GM19467 (cell line): ENCODE data around the gene ADIPOQ.
"Not testable (repeated sequence)": the region's sequence is repeated elsewhere in the genome, so short reads cannot be mapped to it uniquely, and the experiment has no call there.

ENCODE experiments used
- ATAC-seq: cut with Tn5 transposase; IDR thresholded peaks from one replicate; pipeline ENCODE4 v1.9.1; 2021; ENCODE audit warnings: mild to moderate bottlenecking, moderate library complexity; ENCODE audit not compliant: unreplicated experiment

Gene ADIPOQ

GRCh38 chr3:186842426-186843038 is at the start of gene ADIPOQ:
TSS of gene ADIPOQ (plus strand) at chr3:186842710. CDS start at chr3:186853059, 10,349 bp downstream.
- ATAC-seq: no peak

DNA sequence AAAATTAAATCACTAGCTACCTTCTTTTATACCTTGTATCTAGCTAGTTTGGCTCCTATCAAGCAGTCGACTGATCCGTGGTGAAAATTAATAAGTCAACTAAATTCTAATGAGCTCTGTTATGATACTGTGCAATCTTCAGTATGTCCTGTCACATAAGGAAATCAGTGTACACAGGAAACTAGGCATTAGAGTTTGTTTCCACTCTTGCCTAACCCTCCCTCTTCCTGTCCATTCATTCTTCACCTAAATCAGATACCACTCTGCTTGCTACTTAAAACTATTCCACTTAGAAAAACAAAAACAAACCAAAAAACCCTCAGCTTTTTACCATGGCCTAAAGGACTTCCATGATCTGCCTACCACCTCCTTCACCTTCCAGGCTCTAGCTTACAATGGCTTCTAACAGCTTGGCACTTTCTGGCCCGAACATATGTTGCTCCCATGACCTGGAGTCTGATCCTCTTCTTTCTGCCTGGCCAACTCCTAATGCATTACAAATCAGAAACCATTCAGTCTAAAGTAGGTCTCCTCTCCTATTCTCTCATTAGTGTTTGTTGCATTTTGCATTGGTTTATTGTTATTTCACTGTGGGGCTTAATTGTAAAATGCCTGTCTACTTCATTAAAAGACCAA is 44.2 kb upstream of the ADIPOQ start:
- no peak for ATAC-seq

DNA sequence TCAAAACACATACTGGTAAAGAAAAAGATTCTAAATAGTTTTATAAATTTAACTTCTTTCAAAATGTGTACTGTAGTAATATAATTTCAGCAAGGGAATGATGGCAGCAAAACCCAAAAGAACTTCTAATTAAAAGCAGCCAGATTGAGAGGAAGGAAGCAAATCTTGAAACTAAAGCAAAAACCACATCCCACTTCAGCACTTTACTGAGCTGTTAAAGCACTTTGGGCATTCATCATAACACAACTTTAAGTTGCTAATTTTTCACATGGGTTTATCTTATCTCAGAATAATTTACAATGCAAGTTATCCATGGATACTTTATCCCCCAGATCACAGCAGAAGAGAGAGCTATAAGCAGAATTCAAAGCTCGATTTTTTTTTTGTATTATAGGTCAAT is 42.2 kb upstream of the ADIPOQ start:
- ATAC-seq: no peak

- no peak for ATAC-seq
Observed at GRCh38 chr3:186802701-186803100, 39.8 kb upstream of the ADIPOQ start.

GRCh38 chr3:186803447-186803846 is 39.1 kb upstream of the ADIPOQ start:
- not testable (repeated sequence) for ATAC-seq

GRCh38 chr3:186806089-186807055 is 36.1 kb upstream of the ADIPOQ start, which contains the start of gene RFC4:
TSS of gene RFC4 (minus strand) at chr3:186806482. CDS start at chr3:186804713, 1,769 bp downstream.
- ATAC-seq: peak; percentile 82

- no peak for ATAC-seq
Observed at GRCh38 chr3:186807231-186807630, 35.3 kb upstream of the ADIPOQ start.

DNA sequence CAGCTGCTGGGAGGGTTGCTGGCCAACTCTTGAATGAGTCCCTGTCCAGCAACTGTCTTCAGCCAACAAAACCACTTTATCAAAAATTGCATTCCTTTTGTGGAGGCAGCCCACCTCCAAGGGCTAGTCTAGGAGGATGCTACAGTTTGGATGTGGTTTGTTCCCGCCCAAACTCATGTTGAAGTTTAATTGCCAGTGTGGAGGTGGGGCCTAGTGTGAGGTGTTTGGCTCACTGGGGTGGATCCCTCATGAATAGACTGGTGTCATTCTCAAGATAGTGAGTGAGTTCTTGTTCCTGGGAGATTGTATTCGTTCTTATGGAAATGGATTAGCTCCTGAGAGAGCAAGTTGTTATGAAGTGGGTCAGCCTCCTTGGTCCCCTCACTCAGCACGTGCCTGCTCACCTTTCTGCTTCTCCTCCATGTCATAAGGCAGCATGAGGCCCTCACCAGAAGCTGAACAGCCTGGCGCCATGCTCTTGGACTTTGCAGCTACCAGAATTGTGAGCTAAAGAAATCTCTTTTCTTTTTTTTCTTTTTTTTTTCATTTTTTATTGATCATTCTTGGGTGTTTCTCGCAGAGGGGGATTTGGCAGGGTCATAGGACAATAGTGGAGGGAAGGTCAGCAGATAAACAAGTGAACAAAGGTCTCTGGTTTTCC is 32.0 kb upstream of the ADIPOQ start:
- no peak for ATAC-seq

DNA sequence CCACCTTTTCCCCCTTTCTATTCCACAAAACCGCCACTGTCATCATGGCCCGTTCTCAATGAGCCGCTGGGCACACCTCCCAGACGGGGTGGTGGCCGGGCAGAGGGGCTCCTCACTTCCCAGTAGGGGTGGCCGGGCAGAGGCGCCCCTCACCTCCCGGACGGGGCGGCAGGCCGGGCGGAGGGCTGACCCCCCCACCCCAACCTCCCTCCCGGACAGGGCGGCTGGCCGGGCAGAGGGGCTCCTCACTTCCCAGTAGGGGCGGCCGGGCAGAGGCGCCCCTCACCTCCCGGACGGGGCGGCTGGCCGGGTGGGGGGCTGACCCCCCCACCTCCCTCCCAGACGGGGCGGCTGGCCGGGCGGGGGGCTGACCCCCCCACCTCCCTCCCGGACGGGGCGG is 31.2 kb upstream of the ADIPOQ start:
- not testable (repeated sequence) for ATAC-seq

GRCh38 chr3:186814100-186814499 is 28.4 kb upstream of the ADIPOQ start:
- ATAC-seq: no peak

- ATAC-seq: no peak
Observed at GRCh38 chr3:186815435-186815834, 27.1 kb upstream of the ADIPOQ start.

GRCh38 chr3:186818516-186818915 is 24.0 kb upstream of the ADIPOQ start:
- ATAC-seq: no peak

- no peak for ATAC-seq
Observed at GRCh38 chr3:186818956-186819355, 23.6 kb upstream of the ADIPOQ start.

DNA sequence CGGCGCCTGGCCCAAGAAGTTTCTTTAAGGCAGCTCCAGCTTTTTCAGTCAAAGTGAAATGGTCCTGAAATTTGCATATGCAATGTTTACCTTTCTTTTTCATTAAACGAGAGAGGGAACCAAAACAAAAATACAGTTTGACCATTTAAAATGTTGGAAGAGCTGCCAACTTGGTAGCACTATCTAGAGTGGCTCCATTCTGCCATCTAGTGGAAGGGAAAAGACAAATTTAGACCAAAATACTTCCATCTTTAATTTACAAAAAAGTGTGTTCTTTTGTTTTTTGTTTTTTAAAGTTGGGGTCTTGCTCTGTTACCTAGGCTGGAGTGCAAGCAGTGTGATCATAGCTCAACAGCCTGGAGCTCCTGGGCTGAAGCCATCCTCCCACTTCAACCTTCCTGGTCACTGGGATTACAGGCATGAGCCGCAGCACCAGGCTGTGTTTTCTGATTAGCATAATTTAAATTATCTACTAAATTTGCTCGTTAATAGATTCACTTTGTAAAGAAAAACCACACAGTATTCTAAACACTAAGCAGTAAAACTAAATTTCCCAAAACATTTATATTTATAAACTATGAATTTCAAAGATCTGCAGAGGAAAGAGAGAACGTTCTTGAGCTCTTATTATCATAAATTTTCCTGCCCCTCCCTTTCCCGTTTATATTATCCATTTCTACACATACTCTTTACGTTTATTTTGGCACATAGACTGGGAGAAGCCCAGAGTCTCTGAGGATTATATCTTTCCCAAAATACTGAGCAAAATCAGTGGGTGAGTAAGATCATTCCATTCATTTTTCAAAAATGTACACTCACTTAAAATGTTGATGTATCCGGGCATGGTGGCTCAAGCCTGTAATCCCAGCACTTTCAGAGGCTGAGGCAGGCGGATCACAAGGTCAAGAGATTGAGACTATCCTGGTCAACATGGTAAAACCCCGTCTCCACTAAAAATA is 20.8 kb upstream of the ADIPOQ start:
- no peak for ATAC-seq

DNA sequence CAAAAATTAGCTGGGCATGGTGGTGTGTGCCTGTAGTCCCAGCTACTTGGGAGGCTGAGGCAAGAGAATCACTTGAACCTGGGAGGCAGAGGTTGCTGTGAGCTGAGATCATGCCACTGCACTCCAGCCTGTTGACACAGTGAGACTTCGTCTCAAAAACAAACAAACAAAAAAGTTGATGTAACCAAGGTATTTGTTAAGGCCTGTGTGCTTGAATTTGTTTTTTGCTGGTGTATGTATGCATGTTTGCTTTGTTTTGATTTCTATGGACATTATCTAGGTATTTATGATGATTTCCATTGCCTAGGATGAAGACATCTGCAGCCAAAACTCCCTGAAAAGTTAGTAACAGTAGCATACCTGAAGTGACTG is 20.1 kb upstream of the ADIPOQ start:
- ATAC-seq: not testable (repeated sequence)

DNA sequence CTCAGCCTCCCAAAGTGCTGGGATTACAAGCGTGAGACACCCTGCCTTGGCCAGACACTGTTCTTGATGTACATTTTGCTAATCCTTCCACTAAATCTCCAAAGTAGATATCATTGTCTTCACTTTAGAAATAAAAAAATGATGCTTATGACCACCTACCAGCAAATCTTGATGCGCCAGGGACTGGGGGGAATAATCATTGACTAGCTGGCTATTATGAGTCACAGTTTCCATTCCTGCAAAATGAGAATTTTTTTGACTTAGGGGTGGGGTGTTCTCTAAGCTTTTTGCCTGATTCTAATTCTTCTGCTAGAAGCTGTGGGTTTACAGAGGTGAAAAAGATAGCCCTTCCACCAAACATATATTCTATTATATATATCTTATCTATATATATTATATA is 19.1 kb upstream of the ADIPOQ start:
- ATAC-seq: no peak

- ATAC-seq: no peak
Observed at GRCh38 chr3:186824430-186825139, 17.9 kb upstream of the ADIPOQ start.

DNA sequence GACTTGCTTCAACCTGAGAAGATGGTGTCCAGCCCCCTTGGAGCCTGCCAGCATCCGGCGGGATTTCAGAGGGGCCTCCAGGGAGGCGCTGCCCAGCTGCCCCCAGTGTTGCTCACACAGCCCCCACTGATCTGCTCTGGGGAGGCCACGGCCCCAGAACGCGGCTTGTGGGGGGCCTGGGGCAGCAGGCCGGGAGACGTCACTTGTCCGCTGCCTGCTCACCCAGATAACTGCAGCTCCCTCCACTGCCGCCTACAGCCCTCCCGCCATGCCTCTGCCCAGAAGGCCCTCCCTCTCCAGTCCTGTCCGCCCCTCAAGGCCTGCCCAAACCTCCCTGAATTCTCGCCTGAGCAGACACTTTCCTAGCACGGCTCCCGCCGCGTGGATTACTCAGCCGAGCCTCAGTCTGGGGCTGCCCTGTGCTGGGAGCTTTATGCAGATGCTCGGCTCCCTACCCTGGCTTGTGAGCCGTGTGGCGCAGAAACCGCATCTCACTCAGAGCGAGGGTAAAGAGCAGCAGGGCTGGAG is 17.2 kb upstream of the ADIPOQ start:
- ATAC-seq: no peak

DNA sequence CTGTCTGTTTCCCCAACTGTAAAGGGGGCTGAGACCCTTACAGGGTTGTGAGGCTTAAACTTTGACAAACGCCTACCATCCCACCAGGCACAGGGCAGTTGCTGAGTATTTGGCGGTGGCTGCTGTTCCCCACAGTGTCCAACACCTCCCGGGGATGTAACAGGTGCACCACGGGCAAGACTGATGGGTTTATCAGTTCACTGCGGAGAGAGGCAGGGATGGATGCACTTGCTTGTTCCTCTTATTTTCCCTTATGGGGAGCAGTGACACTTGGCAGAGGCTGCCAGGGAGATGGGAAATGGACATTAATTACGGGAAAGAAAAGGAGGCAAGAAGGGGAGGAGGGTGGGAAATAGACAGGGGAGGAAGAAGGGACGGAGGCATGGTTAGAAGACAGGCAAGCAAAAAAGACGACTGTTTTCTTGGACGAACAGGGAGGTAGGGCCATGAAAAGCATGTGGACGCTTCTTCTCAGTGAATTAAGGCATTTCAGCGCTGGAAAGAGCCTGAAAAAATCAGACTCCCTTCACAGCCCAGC is 16.6 kb upstream of the ADIPOQ start:
- no peak for ATAC-seq
